ENCODE data around the gene METTL22. TPM values are rescaled to one million over a fixed set of nuclear protein-coding genes. Genes with fewer than 3 reads are reported as not detected.

Gene METTL22
- total and polyA plus RNA-seq, 2 donors (not counting 3 experiments of a cell fraction or from before 2014, with no cell fraction given) = 42.0 to 52.6 TPM

GRCh38 chr16:8696880-8697279 is 75.4 kb downstream of the METTL22 start:
- BruUV-seq (replicated peaks) = no TSS peak
- POLR2A ChIA-PET = no interaction called here
- Histone ChIP-seq H3K9me3 (replicated peaks; ENCODE audit: control insufficient read depth, insufficient read depth, low read length) (no peaks in the 10 kb centered on the region), H3K9ac (replicated peaks; ENCODE audit: extremely low read depth, insufficient read depth, low read length) (no peak overlapping the region), H4K20me1 (replicated peaks; ENCODE audit: control insufficient read depth, extremely low read depth, insufficient read depth, low read length) (no peaks in the 10 kb centered on the region), H3K79me2 (ENCODE audit: control insufficient read depth, insufficient read depth, low read length) (no peaks in the 10 kb centered on the region), H3K4me3 (replicated peaks in 1 of 3; ENCODE audit: insufficient read depth in 1 of 3, low read depth in 1 of 3, low read length in 3 of 3) (no peak overlapping the region), H3K27ac (ENCODE audit: insufficient read depth, low read depth, low read length) (no peak overlapping the region), H3K27me3 (ENCODE audit: control insufficient read depth in 2 of 2, insufficient read depth in 2 of 2, low read length in 2 of 2) (no peaks in the 10 kb centered on the region), H3K4me2 (ENCODE audit: insufficient read depth, low read length) (no peak overlapping the region), H3K4me1 (ENCODE audit: control insufficient read depth, extremely low read depth, insufficient read depth, low read length) (no peaks in the 10 kb centered on the region), H3K9me1 (replicated peaks; ENCODE audit: control insufficient read depth, extremely low read depth, insufficient read depth, low read length) (no peaks in the 10 kb centered on the region), H2AFZ (ENCODE audit: low read depth, low read length) (no peak overlapping the region), H3K36me3 (ENCODE audit: control insufficient read depth in 2 of 2, extremely low read depth in 1 of 2, insufficient read depth in 2 of 2, low read length in 2 of 2) (no peaks in the 10 kb centered on the region)
- no peak for DNase-seq (ENCODE audit: low read depth, low spot score)
- CTCF ChIA-PET = no interaction called here
- no peak for FAIRE-seq
- TF ChIP-seq, protein P1, sequence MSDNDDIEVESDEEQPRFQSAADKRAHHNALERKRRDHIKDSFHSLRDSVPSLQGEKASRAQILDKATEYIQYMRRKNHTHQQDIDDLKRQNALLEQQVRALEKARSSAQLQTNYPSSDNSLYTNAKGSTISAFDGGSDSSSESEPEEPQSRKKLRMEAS (IDR thresholded peaks at IDR 0.05; ENCODE audit: insufficient read depth, insufficient read length) = no peak
- TF ChIP-seq FOS (IDR thresholded peaks at IDR 0.05; ENCODE audit: borderline replicate concordance, insufficient read depth, low read length) (no peak), CTCF (IDR thresholded peaks at IDR 0.05; ENCODE audit: extremely low read depth in 1 of 2, insufficient read depth in 1 of 2, low read depth in 1 of 2, low read length in 2 of 2) (no peak), GATA2 (IDR thresholded peaks at IDR 0.05; ENCODE audit: insufficient read depth, insufficient read length, low read depth, low read length) (no peak), EZH2 (IDR thresholded peaks at IDR 0.05; ENCODE audit: borderline replicate concordance, low read depth, low read length, severe bottlenecking) (no peak), JUN (IDR thresholded peaks at IDR 0.05; ENCODE audit: borderline replicate concordance, insufficient read depth, insufficient read length, low read depth) (no peak), MYC (IDR thresholded peaks at IDR 0.05; ENCODE audit: low read depth, low read length) (no peak), POLR2A (IDR thresholded peaks at IDR 0.05; ENCODE audit: low read depth, low read length) (no peak), POLR2AphosphoS5 (IDR thresholded peaks at IDR 0.05; ENCODE audit: insufficient read depth, low read depth, low read length) (no peak)
- dilution Hi-C loops (cut with MboI; ENCODE audit: extremely low pct_ligation_motif_present, low sequenced_read_pairs) (no loop called here), intact Hi-C loops (cut with micrococcal nuclease) (no loop called here)
